GM18909 (cell line): ENCODE data around the gene PALLD.

ENCODE experiments used
- ATAC-seq: cut with Tn5 transposase; IDR thresholded peaks from one replicate; pipeline ENCODE4 v1.9.1; 2021; ENCODE audit warnings: mild to moderate bottlenecking; ENCODE audit not compliant: unreplicated experiment, poor library complexity

Gene PALLD

DNA sequence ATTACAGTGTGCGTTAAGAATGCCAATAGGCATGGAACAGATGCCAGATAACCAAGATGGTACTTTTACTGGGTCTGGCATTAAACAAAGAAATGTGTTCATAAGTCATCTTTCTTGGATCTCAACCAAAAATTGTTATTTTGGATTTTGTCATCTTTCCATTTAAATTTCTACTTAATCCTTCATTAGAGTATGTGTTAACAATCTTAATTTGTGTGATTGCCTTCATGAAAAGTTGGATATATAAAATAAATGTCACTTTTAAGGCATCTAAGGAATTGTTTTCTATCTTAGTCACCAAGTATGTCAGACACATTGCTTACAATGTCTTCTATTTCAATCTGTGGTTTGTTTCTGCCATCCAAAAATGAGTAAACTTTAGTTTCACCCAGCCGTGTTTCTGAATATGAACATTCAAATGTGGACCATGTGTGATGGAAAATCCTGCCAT is 87.5 kb downstream of the PALLD start:
- peak; percentile 62 for ATAC-seq

DNA sequence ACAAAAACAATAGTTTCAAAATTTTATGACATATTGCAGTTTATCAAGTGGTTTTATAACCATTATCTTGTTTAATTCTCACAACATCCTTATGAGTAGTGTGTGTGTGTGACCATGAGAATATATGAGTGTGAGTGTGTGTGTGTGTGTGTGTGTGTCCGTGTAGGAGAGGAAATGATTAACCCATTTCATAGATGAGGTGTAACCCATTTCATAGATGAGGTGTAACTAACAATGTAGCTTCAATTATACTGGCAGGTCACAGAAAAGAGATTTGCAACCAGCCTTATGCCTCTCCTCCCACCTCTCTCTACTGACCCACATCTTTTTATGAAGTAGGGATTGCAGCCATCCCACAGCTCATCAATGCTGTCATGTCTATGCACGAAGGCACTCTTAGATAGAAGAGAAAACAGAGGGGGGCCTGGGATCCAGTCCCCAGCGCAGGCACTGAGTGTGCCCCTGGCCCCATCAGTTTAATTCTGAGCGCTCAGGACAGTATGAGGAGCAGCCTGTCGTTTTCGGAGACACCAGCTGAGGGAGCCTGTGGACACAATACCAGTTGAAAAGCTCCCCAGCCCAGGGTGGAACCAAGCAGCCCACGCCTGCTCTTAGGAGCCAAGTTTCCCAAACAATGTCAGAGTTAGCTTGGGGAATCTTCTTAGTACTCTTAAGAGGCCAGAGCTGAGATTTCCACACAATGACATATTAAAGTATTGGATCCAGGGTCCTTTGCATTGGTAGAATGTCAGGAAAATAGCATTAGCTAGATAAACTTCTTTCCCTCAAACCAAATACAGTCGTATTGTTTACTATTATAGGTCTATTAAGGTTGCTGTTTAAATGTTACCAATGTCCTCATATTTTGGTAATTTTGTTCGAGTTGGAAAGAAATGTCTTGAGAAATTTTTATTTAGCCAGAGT is 88.6 kb downstream of the PALLD start:
- peak; percentile 80 for ATAC-seq

DNA sequence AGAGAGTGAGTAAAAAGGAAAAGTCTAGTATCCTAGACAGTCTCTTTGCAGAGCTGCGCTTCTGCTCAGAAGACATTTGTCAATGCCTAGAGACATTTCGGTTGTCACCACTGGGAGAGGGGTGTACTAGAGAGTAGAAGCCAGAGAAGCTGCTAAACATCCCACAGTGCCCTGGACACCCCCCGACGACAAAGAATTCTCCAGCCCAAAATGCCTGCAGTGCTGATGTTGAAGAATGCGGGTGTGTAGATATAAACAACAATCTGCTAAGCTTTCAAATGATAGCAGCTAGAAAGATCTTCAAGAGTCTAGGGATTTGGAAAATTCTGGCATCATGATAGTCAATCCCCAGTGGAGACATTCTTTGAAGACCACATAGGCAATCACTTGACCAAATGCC is 90.1 kb downstream of the PALLD start:
- ATAC-seq: no peak

DNA sequence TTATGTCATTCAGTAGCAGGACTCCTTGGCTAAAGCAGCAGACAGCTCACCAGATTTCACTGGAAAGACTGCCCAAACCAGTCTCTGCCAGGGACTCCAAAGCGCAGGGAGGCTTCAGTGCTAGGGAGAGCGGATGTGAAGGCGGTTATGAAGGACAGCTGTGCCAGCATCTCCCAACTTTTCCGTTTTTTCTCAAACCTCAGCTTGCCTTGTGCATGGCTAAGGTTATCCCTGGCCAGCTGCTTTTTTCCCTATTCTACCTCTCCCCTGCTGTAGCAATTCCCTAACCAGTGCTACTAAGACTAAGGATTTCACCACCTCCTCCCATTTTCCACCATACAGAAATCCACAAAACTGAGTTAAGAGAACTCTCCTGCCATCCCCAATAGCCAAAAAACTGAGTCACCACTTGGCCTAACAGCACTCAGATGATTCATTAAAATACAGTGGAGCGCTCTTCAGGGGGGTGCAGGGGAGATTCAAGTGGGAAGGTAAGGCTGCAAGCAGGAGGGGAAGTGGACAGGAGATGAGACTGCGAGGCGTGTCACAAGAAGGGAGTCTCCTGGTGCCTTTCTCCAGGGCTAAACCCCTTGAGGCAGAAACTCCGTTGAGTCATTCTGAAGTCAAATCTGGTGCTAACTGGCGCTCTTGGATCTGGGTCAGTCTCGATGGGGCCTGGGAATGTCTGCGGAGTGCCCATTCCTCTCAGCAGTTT is 90.7 kb downstream of the PALLD start:
- no peak for ATAC-seq

DNA sequence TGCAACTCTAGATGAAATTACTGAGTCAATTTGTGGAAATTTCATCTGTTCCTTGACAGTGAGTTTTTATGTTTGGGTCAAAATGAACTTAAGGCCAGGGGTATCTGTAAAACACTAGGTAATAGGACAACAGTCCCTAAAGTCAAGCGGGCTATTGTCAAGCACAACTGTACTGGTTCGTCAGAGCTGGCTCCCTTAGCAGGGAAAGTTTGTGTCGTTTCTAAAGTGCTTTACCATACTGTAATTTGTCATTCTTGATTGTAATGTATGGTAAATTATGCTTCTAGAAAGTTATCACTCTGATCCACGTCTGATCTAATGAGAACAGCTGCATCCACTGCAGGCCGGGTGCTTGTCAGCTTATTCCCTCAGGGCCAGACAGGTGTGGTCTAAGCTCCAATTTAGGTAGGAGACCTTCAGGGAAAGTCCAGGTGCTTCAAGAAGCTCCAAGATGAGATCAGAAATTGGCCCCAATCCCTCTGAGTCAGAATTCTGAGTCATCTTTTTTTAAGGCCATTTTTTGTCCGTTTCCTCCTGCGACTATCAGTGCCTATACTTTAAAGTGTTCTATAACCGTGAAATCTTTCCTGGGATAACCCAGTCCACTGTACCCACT is 92.2 kb downstream of the PALLD start:
- no peak for ATAC-seq

DNA sequence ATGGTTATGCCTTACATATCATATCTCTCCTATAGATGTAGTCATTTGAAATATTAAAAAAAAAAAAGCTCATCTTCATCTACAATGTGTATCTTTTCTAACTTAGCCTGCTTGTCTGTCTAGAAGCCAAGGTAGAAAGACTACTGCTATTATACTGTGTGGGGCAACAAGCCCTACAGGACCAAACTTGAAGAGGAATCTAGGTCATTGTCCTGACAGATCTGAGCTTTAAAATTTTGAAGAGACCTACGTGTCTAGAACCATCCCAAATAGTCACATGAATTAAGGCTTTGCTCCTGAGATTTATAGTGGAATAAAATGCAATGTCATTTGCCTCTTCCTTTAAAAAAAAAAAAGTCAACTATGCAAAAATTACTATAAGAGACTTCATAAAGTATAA is 95.8 kb downstream of the PALLD start:
- ATAC-seq: no peak

DNA sequence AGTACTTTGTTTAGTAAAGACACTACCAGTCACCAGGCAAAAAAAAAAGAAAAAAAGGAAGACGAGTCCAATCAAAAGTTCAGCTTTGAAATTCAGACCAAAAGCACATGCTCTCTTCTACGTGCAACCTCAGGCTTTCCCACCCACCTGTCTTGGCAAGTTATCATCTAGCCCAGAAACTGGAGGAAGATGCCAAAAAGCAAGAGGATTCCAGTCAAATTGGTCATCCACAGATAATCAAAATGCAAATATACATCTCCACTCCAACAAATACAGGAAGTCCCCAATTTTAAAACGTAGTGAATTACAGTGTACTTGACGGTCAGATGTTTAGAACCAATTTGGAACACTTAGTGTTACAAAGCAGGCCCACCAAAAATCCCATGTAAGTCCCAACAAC is 96.5 kb downstream of the PALLD start:
- ATAC-seq: no peak

DNA sequence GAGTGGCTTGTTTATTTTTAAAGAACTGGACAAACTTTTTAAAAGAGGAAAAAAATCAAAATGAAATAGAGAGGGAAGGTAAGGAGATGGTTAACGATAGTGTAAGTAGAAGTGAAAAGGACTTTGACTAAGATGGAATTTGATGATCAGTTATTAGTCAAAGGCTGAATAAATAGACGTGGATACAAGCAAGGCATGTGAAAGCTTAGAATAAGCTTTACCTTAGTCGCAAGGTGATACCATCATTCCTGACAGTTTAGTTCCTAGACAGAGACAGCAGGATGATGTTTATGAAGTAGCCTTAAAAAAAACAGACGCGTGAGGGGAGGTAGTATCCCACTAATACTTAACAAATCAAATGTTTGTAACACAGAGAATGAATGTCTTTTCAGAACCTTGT is 97.3 kb downstream of the PALLD start:
- ATAC-seq: no peak

DNA sequence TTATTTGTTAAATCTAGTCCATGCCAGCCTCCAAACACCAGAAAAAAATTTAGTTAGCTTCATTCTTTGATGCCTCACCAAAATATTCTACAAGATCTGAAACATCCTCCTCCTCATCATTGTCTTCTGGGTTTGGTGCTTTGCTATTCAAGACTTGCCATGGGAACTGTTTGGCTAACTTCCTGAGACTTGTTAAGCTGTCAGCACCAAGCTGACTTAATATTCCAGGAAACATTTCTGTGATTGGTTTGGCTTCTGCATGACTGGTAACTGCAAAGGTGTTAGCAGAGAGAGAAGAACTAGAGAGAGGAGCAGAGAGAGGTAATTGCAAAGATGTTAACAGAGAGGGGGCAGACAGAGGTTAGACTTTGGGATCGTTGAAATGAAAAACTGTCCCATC is 101.3 kb downstream of the PALLD start:
- ATAC-seq: no peak

DNA sequence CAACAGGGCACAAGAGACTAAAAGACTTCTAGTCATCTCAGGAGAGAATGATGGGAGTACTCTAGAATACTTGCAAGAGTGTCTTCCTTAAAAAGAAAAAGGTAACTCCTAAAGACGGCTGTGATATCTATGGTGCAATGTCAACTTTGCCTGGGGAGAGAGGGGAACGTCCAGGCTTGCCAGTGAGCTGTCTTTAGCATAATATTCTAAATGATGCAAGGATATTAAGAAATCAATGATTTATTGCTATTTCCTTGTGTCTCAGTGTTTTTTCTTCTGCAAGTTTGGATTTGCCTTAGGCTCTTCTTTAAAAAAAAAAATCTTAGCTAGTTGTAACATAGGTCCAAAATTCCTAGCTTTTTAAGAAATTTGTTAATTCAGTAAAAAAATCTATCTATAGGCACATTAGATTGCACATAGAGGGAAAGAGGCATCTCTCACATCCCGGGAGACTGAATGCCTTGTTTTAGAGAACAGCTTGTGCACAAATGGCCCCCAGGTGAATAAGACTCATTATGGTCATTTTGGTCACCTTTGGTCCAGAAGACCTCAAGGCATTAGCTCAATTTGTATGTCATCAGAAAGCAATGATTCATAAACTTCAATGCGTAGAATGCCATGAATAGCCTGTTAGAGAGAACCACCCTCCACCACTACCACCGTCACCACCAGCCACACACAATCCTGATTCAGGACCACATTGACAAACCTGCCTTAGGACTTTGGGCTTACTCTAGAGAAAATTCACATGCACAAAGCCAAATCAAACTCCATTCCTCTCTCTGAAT is 104.1 kb downstream of the PALLD start:
- ATAC-seq: no peak

DNA sequence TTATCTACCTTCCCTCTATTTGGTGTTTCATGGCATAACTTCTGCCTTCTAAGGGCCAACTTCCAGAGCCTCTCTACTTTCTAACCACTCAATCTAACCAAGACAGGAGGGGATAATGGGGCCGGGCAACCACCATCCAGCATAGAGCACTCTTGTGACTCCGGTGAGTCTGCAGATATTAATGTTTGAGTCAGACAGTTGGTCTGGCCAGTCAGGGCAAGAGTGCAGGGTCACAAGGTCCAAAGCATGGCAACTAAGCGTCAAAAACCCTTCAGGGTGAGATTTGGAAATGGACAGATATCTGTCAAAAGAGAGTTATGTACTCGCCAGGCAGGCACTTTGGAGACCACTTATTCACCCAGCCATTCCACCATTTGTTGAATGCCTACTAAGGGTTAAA is 105.0 kb downstream of the PALLD start:
- ATAC-seq: no peak

DNA sequence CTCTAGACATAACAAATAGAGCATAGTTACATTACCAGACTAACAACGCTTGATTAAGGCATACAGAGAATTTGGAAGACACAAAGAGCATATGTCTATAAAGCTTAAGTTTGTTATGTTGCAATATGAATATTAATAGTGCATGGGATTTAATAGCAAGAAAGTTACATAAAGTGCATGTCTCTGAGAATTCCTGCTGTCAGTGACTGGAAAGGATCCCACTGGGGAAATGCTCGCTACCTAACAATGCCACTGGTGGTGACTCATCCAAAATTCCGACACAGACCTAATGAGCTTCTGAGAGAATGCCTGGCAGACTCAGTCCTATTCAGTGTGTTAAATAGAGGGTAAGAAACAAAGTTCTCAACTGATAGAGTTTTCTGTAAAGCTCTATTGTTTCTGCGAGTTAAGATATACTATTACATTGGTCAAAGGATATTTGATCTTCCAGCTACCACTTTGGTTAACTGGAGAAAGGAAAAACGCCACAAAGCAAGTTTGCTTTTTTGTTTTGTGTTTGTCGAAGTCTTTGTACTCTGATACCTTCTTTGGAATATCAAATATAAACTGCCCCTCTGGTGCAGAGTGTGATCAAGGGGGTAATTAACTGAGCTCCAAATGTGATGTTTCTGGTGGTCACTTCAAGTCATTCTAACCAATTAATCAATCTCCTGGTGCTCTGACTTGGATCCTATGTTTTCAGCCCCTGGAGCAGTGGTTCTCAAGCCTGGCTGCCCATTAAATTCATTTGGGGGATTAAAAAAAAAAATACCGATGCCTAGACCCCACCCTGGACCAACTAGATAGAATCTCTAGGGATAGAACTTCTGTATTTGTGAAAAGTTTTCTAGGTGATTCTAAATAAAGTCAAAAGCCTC is 107.9 kb downstream of the PALLD start:
- no peak for ATAC-seq

DNA sequence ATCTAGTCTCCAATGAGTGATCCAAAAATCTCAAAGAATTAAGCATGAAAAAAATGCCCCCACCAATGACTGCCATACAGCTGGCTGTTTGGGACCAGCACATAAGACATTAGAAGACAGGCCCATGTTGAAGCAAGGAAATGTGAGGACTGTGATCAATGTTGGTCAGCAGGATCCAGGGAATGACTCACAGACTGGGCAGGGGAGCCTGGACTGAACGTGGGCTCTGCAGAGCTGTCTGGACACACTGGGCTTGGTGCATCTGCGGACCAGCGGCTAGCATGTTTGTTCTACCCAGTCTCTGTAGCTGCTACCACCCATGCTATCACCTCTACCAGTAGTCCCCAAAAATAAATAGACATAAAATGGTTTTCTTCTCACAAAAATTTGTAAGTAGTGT is 108.6 kb downstream of the PALLD start:
- no peak for ATAC-seq

DNA sequence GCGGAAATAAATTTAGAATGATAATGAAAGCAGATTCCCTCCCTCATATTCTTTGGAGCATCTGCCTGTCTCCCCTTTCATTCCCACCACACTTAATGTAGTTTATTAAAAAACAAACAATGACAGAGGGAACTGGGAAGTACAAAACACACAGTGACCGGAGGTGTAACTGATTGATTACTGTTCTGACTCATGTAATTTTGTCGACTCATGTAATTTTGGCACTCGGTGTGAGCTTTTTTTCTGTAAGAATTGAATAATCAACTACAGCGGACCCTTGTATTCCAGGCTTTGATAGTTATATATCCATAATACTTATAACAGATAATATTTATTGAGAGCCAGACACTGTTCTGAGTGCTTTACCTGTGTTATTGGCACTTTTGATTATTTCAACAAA is 110.4 kb downstream of the PALLD start:
- no peak for ATAC-seq

DNA sequence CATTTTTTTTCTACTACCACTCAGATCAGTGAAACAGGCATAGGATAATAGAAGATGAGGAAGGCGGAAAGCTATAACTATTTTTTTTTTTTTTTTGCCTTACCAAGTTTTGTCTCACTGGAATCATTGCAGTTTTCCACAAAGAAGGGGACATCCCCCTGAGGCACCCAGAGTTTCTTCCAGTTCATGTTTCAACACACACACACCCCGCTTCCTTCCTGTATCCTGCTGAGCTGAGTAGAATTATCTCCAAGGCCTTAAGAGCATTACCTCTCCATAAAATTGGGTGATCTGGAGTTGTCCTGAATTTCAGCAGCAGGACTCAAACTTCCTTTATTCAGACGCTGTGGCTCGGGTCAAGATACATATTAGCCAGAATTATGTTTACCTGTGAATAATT is 111.9 kb downstream of the PALLD start:
- ATAC-seq: no peak

DNA sequence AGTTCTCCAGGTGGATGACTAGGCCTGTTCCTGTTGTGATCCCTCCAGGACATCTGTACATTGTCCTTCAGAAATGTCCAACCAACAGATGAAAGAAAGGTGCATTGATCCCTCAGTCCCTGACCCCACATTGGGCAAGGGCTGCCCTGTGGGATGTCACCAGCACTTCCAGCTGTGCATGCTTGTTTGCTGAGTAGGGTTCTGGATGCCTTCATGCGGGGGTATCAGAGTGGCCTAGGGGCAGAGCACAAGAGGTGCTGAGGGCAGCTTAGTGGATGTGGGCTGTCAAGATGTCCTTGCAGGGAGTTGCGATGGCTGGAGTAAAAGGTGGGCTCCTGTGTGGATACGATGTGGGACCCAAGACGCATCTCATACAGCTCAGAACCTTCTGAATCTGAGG is 112.5 kb downstream of the PALLD start:
- ATAC-seq: no peak

DNA sequence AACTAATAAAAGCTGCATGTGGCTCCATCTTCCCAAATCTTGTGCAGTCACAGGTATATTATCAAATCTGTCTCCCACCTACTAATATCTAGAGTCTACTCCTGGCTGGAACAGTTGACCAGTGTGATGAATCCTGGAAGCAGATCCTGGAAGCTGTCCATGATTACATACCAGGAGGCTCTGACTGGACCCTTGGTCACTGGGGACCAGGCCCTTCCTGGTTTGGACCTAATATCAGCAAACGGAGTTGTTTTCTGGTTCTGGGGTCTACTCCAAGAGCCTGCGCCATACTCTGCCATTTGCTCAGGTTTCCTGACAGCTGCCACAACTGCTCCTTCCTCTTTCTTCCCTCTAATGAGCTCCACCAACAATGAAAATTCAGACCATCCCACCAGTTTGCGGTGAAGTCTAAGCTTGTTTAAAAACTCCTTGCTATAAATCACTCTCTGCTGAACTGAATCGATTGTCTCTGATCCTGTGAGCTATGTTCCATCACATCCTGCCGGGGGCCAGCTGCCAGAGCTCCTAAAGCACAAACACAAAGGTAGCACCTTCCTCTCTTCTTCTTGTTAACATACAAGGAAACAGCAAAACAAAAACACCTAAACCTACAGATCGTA is 114.2 kb downstream of the PALLD start:
- ATAC-seq: no peak

DNA sequence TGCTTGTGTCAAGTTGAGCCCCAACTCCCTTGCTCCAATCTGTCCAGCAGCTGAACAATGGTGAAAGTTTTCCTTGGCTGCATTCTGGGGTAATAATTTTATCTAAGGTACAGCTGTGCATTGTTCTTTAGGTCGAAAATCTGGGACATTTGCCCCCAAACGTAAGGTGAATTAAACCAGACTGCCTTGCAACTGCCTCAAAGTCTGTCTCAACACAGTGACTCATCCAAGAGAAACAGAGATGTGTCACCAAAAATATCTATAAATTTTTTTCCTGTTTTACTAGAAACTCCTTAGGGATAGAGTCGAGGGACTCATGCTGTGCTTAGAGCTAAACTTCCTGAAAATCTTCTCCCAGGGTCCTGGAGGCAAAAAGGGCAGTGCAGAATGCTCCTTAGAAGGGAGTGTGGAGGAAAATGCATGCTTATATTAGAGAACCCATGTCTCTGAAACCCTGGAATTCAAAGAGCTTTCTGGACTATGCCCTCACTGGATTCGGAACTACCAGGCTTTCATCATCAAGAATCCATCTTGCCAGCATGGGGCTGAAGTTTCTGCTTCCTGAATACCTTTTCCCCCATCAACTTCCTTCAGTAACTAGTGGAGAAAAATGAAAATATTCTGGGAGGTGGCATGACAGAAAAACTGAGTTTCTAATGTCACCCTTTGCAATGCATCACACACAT is 115.7 kb downstream of the PALLD start:
- no peak for ATAC-seq

DNA sequence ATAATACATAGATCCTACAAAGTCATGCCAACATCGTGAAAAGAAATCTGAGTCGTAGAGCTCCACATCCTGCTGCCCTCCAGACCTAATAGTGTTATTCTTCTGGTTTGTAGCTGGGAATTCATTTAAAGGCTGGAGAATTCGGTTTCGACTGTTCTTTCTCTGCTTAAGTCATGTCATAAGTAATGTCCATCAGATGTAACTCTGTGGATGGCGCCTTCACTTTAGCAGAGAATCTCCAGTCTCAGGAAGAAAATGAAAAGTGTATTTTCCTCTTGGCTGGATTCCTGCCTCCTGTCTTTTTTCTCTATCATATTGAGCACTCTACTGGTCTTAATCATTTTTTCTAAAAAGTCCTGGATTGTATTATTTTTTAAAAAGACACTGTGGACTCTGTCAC is 117.0 kb downstream of the PALLD start:
- ATAC-seq: no peak
